CD4-positive, alpha-beta T cell treated with Interleukin-10 for 1 hour (primary cell): ENCODE measurements around the gene ADIRF.
"Not testable (repeated sequence)": the region's sequence is repeated elsewhere in the genome, so short reads cannot be mapped to it uniquely, and the experiment has no call there.

Source experiments
- DNase-seq: peaks from one replicate; pipeline ENCODE4 v3.0.0-alpha.2; 2020

Gene ADIRF

DNA sequence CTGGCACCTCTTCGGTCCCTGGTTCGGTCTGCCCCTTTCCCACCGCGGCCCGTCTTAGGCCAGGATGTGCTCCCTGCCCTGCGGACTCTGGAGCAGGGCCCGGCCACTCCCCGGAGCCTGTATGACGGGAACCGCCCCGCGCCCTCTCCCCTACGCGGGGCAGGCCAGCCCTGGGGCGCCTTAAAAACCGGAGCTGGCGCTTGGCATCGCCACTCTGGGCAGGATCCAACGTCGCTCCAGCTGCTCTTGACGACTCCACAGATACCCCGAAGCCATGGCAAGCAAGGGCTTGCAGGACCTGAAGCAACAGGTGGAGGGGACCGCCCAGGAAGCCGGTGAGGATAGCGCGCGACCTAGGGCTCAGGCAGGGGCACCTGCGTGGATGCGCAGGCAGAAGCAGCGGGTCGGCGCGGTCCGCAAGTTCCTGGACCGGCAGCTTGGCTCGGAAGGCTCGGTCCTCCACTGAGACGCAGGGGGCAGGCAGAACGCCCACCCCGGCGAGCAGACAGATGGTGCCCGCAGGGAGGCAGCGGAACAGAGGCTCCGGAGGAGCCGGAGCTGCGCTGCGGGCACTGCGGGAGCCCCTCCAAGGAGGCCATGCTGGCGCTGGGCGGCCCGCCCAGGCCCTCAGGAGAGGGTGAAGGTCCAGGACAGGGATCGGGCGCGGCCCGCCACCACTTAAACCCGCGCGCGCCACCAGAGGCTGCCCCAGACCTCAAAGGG lies at the start of gene ADIRF:
Gene ADIRF, plus strand, starts transcription at position 212 of the 723 bp plus-strand sequence. Its CDS starts 63 bp downstream, at position 275.
- no peak for DNase-seq

DNA sequence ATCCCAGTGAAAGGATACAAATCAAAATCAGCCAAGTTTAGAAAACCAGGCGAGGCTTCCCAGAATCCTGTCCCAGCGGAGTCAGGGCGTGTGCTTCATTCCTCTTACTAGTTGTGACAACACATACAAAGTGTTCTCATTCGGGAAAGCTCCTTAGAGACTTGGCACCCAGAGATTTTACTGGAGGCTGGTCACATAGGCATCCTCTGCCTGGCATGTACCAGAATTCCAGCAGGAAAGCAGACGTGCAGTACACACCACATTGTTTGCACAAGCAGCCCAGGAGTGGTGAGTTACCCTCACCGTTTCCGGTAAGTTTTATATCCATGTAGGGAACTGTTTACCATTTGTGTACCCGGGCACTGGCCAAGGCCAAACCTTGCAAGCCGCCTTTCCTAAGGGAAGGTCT lies 45.7 kb upstream of the ADIRF start:
- DNase-seq, result no peak

DNA sequence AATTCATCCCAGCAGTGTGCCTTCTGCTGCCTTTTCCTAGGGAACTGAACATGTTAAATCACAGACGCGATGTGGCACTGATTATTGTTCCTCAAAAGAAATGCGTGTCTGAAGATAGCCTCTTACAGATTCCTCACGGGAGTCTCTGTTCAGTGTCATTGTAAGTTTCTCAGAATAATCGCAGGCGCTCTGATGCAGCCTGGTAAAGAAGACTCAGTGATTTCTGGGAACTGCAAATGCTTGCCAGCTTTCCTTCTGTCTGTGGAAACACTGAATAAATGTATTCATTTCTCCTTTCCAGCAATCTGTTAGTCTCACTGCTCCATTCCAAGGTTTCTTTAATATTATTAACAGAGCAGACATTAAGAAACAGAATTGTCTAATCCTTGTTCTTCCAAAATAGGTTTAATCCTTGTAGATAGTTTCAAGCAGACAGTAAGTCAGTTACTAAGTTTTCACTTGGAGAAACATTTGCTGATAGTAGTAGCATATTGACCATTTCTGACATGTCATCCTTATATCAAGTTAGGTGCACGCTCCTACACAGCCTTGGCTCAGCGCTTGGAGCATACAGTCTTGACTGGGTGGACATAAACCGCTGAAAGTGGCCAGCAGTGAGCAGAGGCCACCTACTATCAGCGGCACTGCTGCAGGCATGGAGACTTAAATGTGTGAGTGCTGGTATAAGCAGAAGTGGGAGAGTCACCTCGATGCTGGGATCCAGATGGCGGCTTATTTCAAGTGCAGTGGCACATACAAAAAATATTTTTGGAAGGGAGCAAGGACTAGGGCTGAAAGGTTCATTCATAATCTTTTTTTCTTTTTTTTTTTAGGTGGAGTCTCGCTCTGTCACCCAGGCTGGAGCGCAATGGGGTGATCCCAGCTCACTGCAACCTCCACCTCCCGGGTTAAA lies 38.6 kb upstream of the ADIRF start:
- DNase-seq, result no peak

DNA sequence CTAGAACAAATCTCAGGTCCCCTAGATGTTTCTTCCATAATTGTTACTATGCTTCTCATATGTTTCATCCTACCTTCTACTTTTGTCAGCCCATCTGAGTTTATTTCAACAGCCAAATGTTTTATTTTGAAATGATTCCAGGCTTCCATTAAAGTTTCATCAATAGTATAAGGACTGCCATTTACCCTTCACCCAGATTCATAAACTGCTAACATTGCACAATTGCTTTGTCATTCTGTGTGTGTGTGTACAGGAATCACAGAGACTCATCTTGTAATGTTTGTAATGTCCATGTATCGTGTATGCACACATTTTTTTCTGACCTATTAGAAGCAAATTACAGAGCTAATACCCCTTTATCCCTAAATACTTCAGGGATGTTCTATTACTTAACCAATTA lies 36.4 kb upstream of the ADIRF start:
- DNase-seq, result no peak

DNA sequence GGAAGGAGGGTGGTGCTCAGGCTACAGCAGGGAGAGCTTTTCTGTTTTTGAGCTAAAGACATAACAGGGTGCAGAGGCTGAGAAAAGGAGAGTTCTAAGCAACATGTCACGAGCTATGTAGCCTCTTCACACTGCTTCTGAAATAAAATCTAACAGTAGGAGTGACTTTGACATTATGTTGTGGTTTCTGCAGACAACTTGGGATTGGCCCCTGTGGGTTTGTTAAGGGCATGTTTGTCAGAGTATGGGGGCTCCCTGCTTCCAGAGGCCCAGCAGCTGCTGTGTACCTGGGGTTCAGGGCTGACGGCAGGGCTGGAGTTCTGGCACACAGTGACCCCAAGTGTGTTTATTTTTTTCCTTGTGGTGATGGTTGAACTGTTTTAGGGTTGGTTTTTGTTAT lies 35.6 kb upstream of the ADIRF start:
- no peak for DNase-seq

DNA sequence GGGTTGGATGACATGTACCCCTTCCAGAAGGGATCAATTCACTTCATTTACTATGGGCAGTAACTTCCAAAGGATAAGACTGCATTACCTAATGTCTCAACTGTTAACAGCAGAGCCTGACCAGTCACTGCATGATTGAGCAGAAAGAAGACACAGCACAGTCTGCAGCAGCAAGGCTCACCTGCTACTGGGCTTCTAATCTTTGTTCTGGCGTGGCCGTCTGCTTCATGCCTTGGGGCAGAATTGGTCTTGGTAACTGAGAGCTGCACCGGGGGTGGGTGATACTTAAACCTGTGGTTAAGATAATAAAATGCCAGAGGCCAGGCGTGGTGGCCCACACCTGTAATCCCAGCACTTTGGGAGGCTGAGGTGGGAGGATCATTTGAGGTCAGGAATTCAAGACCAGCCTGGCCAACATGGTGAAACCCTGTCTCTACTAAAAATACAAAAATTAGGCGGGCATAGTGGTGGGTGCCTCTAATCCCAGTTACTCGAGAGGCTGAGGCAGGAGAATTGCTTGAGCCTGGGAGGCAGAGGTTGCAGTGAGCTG lies 34.0 kb upstream of the ADIRF start:
- DNase-seq, result not testable (repeated sequence)

DNA sequence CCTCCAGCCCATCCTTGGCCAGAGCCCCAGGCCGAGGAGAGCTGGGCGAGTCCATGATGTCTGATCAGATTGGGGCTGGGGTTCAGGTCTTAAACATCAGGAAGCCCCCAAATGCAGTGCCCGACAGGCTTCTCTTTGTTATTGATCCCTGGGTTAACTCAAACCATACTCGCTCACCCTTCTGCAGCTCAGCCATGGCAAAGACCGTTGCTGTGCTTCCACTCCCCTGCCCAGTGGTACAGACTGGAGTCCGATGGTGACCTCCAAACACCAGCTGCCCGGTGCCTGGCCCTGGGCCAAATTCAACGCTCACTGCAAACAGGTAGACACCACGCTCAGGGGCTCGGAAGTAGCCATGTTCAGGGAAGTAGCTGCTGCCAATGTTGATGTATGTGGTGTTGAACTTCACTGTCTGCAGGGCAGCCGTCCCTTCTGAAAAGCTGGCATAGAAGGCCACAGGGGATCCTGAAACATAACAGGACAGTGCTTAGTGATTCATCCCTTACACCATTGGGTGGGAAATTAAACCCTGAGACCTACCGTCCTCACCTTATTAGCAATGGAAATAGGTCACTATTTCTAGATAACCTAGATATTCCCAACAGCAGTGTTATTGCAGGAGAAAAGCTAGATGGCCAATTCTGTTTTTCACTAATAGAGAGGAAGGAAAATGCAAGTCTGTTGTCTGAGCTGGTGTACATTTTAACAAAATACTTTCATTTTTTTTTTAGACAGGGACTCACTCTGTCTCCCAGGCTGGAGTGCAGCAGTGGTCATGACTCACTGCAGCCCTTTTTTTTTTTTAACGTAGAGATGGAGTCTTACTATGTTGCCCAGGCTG lies 31.4 kb upstream of the ADIRF start:
- no peak for DNase-seq

DNA sequence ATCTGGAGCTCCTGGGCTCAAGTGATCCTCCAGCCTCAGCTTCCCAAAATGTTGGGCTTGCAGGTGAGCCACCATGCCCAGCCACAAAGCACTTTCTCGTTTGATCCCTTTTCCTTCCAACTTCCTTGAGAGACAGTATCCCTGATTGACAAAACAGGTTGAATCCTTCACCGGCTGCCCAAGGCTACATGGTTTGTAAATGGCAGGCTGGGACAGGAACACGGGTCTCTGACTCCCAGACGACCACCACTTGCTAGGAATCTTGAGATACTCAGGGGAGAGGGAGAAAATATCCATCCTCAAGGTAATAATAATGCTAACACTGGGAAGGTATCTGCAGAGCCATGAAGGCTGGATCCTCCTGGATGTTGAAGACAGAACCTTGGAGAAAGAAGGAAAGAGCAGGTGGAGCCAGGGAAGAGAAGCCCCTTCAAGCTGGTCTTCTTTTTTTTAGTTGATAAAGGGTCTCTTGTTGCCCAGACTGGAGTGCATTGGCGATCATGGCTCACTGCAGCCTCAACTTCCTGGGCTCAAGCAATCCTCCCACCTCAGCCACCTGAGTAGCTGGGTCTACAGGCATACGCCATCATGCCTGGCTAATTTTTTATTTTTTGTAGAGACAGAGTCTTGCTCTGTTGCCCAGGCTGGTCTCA lies 30.7 kb upstream of the ADIRF start:
- DNase-seq, result no peak

DNA sequence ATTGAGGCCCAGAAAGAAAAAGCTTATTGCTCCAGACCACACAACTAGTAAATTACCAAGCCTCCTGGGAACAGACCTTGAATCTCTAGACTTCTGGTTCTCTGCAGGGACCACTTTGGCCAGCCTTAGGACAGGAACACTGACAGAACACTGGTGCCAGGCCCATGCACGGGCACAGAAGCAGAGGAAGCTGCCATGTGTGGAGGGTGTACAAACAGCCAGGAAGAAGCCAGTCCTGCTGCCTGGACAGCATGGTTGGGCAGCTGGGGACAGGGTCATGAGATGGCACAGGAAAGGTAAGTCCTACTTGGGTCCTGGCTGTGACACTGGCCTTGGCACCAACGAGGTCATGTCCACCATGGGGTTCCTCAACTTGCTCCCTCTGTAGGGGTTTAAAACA lies 30.0 kb upstream of the ADIRF start:
- DNase-seq, result no peak

DNA sequence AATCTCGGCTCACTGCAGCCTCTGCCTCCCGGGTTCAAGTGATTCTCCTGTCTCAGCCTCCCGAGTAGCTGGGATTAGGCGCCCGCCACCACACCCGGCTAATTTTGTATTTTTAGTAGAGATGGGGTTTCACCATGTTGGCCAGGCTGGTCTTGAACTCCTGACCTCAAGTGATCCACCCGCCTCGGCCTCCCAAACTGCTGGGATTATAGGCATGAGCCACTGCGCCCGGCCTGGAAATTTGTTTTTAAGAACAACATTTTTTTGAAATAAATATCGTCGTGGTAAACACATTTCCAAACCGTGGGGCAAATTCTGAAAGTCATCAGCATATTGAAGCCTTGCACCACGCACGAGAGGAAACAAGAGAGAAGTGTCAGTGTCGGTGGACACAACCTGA lies 28.2 kb upstream of the ADIRF start:
- not testable (repeated sequence) for DNase-seq

DNA sequence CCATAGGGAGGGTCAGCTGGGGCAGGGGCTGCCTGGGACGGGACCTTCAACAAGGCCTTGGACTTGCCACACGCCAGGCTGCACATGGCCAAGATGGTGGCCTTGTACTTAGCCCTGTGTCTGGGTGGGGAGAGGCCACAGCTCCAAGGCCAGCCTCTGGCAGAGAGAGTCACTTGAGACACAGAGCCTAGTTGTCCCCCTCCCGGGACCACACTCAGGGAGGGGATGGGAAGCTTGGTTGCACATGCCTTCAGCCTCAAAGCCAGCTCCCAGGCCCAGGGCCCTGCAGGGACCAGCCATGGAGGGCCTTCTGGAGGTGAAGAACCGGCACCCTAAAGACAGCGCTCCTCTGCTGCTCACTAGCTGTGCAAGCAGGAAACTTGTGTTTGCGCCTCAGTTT lies 27.6 kb upstream of the ADIRF start:
- no peak for DNase-seq

DNA sequence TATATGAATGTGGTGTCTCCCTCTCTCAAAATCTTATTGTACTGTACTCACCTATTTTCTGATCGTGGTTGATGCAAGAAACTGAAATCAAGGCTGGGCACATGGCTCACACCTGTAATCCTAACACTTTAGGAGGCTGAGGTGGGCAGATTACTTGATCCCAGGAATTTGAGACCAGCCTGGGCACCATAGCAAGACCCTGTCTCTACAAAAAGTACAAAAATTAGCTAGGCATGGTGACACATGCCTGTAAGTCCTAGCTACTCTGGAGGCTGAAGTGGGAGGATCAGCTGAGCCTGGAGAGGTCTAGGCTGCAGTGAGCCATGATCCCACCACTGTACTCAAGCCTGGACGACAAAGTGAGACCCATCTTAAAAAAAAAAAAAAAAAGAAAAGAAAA lies 26.9 kb upstream of the ADIRF start:
- no peak for DNase-seq

DNA sequence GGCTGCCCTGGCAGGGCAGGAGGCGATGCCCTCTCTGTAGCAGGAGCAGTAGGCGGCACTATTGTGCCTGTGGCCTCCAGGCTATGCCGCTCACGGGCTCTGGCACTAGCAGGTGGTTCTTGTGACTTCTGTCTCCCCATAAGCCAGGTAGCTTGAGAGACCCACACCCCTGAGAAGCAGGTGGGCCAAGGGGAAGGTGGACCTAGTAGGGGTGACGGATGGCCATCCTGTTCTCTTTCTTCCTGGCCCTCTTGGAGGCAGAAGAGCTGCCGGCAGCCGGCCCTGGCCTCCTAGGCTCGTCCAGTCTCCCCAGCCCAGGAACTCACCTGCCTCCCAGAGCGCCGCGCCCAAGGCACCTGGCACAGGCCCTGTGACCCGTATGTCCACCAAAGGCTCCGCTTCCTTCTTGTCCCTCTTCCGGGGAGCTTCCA lies 26.3 kb upstream of the ADIRF start:
- DNase-seq, result no peak

DNA sequence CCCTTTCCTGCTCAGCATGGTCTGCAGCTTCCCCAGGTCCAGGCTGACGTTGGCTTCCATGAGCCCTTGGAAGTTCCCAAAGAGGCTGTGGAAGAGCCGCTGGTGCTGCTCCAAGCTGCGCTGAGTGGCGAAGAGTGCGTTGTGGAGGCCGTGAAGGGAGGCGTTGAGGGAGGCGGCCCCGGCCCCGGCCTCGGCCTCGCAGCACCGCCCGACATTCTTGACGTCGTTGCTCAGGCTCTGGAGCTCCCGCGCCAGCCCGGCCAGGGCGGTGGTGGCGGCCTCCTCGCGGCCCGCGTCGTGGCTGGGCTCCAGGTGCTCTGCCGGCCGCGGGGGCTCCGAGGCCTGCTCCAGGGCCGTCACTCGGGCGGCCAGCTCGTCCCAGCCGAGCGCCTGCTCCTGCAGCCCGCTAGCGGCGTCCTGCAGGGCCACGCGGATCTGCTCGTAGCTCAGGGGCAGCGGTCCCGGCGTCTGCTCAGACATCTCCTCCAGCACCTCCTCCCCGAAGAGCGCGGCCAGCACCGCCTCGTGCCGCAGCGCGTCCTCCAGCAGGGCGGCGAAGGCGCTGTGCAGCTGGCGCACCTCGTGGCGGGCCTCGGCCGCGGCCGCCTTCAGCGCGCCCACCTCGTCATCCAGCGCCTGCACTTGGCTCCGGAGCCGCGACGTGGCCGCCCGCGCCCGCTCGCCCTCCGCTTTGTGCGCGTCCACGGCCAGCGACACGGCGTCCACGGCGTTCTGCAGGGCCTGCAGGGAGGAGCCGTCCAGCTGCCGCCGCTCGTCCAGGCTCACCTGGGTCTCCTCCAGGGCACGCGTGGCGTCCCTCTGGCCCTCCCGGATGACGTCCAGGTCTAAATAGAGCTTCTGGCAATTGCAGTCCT lies 25.6 kb upstream of the ADIRF start:
- no peak for DNase-seq

DNA sequence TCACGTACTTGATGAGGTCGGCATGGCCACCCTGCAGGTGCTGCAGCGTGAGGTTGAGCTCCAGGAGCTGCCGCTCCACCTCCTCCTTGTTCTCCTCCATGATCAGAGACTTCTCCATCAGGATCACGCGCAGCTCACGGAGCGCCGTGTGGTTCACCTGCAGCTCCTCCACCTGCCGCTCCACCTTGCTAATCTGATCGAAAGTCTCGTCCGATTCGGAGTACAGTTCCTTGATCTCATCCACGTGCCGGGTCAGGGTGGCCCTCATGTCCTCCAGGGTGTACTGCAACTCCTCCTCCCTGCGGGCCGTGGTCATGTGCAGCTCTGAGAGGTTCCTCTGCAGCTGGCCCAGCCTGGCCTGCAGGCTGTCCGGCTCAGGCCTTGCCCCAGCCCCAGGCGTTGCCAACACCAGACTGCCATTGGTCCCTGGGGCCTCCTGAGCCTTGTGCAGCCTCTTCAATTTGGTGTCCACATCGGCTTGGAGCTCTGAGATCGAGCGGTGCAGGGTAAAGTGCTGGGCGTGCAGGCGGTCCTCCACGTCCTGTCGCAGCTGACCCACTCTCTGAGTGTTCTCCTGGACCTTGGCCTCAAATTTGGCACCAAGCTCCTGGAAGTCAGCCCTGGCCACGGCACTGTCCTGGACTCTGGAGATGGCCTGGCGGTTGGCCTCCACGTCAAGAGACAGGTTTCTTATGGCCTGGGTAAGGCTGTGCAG lies 24.8 kb upstream of the ADIRF start:
- DNase-seq, result no peak

DNA sequence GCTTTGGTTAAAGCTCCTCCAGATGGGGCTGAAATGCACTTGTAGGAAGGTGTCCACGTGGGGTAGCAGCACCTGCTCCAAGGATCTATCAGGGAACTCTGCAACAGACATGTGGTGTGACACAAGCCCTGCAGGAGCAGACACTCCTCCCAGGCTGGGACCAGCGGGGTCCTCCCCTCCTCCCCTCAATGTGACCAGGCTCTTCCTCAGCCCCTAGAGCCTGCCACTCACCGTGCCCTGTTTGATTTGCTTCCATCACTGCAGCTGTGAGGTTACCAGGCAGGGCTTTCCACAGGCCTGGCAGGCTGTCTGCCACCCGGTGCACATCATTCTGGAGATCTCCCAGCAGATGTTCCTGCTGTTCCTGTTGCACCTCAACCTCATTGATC lies 24.3 kb upstream of the ADIRF start:
- DNase-seq, result no peak

DNA sequence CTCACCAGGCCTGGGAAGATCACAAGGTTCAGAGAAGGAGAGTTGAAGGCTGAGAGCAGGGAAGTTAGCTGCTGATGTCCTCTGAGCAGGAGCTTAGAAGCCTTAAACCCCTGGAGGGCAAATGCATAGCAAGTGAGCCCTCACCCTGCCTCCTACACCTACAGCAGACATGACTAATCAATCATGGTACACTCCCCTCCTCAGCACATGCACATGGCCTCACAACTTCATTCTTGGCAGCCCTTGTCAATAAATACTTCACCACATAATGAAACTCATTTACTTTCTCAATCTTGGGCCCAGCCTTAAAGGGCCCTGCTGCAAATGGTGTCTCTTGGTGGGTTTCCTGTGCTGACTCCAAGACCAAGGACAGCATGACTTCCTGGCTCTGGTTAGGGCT lies 23.8 kb upstream of the ADIRF start:
- no peak for DNase-seq

DNA sequence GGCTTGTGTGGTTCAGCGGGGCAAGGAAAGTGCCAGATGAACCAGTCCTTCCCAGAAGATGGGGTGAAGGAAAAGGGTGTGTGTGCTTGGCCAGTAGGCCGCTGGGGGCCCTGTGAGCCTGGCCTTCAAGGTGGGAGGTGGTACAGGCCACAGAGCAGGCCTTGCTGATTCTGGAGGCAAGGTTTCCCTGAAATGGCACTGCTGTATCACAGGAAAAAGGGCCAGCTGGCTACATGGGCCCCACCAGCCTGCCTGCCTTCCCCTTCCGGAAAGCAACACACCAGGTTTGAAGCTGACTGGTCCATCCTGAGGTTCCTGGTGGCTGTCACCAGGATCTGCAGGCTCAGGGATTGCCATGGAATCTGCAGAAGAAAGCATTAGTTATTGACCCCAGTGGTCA lies 23.4 kb upstream of the ADIRF start:
- no peak for DNase-seq

DNA sequence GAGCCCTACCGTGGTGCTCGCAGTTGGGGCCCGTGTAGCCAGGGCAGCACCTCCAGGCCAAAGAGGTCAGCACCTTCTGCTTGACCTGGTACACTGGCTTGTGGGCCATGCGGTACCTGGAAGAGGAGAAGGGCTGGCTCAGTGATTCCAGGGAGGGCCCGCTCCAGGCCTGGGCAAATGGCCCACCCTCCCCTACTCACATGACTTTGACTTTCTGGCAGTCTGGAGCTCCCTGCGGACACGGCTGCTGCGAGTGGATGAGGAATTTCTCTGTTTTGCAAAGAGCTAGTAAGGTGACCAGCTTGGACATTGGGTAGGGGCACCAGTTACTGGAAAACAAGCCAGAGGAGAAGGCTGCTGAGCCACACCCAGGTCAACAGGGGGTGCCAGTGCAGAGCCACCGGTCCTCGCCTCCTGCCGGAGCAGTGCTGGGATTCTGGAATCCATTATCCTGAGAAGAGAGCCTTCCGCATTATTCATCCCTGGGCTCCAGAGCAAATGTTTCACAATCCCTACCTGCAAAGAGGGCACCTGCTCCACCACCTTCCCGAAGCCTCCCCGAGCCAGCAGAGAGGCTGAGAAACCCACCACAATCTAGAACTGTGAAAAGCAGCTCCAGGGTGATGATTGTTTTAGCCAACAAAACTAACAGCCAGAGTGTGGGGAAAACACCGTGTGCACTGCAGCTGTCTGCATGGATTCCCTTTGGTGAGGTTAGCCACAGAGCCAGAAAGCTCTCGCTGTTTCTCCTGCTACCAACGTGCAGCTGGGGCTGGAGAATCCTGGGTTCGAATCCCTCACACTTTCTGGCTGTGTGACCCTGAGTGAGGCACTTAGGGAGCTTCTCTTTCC lies 22.7 kb upstream of the ADIRF start:
- DNase-seq, result no peak
